ENCODE measurements around the gene SFXN2.
"Not testable (repeated sequence)": the region's sequence is repeated elsewhere in the genome, so short reads cannot be mapped to it uniquely, and the experiment has no call there.

Gene SFXN2

GRCh38 chr10:102721954-102722353 lies 7.5 kb downstream of the SFXN2 start:
- DNase-seq = no peak

GRCh38 chr10:102723989-102724388 lies 9.6 kb downstream of the SFXN2 start:
- DNase-seq = no peak

- DNase-seq = no peak
These were observed 11.8 kb downstream of the SFXN2 start for GRCh38 chr10:102726274-102726673.

GRCh38 chr10:102727037-102727818 lies 12.8 kb downstream of the SFXN2 start:
- no peak for DNase-seq

GRCh38 chr10:102729029-102730026 lies 14.9 kb downstream of the SFXN2 start:
- DNase-seq = peak; percentile 29

GRCh38 chr10:102731222-102731800 lies 16.9 kb downstream of the SFXN2 start:
- DNase-seq = no peak

DNA sequence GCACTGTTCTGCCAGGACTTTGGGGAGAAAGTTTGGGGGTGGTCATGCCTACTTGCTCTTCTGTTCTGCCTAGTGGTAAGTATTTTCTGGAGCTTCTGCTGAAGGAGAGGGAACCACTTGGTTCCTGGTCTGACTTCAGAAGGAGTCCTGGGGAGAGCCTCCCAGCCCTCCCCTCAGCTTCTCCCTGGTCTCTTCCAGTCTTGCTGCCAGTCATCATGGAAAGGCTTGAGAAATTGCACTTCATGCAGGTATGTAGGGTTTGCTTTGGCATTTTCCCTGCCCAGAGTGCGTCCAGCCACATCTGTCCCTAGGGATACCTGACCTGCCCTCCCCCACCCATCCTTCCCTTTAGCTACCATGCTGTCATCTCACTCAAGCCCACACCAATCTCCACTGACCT lies 18.2 kb downstream of the SFXN2 start:
- DNase-seq = no peak

DNA sequence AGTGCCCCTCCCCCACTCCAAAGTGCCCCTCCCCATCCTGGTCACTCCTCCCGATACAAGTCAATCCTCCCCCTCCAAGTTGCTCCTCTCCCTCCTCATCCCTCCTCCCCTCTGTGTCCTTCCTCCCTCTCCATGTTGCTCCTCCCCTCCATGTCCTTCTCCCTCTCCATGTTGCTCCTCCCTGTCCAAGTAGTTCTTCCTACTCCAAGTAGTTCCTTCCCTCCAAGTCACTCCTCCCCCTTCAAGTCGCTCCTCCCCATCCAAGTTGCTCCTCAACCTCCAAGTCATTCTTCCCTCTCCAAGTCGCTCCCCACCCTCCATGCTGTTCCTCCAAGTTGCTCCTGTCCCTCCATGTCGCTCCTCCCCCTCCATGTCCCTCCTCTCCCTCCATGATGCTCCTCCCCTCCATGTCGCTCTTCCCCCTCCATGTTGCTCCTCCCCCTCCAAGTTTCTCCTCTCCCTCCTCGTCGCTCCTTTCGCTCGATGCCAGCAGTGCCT lies 20.7 kb downstream of the SFXN2 start:
- no peak for DNase-seq

DNA sequence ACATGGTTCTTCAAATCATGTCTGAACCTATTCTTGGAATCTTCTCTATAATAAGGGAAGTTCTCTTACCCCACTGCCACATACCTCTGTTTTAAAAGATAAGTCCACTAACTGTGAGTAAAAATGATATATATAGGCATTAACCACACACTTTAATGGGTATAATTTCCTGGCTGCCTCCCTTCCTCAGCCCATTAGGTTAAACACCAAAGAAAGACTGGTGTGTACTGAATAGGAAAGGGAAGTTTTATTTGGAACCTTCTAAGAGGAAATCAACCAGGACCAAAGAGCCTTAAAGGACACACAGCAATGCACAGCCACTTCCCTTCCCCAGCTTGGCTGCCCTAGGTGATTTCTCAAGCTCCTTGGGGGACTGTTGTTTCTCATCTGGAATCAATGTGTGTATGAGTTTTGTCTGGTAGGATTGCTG lies 24.3 kb downstream of the SFXN2 start:
- DNase-seq = no peak

DNA sequence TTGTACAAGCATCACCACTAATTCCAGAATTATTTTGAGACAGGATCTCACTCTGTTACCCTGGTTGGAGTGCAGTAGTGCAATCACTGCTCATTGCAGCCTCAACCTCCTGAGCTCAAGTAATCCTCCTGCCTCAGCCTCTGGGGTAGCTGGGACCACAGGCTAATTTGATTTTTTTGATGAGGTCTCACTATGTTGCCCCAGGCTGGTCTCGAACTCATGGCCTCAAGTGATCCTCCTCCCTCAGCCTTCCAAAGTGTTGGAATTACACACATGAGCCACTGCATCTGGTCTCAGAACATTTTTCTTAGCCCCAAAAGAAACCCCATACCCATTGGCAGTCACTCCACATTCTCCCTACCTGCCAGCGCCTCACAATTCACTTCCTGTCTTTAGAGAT lies 25.8 kb downstream of the SFXN2 start:
- DNase-seq = no peak

DNA sequence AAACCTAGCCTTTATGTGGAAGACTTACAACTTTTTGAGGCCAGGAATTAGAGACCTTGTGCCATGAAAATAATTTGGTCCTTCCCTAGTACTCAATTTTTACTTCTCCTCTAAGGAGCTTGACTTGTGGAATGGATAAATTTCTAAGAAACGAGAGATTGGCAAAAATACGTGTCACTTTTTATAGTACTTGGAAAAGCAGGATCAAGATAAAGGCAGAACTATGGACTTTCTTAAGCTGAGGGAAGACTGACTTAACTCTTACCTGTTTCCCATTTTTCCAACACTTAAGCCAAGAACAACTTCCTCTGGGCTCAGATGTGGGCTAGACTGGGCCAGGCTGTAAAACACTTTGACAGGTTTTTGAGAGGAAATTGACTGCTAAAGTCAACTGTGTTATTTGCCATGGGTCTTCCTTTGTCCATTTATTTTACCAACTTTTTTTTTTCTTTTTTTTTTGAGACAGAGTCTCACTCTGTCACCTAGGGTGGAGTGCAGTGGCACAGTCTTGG lies 27.3 kb downstream of the SFXN2 start:
- no peak for DNase-seq

- not testable (repeated sequence) for DNase-seq
These were observed 27.9 kb downstream of the SFXN2 start for GRCh38 chr10:102742313-102742712.

DNA sequence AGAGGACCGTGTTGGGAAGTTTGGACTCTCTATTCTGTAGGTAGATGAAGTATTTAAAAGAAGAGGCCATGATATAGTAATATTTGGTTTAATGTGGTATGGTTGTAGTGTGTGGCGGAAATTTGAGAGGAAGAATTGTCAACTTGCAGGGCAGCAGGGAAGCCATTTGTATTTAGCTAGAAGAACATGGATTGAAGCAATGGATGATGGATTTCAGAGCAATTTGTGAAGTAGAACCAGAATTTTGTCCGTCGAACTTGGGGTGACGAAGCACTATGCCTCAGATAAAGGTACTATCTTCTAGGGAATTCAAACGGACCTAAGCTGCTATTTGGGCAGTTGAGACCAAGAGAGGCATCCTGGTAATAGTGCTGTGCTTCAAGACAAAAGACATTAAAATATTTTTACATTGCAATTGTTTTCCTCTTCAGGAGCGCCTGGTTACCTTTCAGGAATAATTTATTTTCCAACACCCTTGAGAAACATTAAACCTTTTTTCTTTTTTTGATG lies 28.7 kb downstream of the SFXN2 start:
- DNase-seq = no peak

DNA sequence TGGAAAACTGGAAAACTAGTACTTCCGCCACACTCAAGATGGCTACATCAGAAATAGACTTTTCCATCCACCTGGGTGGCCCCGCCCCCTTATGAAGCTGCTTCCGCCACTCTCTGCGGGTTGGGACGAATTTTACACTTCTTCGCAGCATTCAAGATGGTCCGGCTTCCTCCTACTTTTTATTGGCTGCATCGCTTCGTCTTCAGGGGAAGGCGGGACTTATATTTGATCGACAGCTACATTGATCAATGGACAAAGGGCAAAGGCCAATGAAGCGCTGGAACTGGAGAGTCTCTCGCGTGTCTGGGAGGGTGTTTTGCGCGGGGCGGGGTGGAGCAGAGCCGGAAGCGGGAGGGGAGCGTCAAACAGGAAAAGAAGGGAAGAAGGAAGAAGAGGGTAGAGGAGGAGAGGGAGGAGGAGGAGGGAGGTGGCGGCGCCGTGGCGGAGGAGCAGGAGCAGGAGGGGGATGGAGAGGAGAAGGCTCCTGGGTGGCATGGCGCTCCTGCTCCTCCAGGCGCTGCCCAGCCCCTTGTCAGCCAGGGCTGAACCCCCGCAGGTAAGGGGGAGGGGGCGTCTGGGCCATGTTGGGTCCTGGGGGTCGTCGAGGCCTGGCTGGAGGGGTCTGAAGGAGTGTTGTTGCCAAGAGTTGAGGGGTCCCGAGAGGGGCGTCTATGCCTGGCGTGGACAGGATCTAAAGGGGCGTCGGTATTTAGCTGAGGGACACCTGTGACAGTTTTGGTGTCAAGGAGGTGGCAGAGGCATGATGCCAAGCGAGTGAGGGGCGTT lies 29.3 kb downstream of the SFXN2 start, which contains the start of gene WBP1L:
Gene WBP1L (plus strand): TSS at position 361 of the 786 bp plus-strand sequence. CDS start 106 bp downstream, at position 467.
- peak; percentile 98 for DNase-seq

- no peak for DNase-seq
These were observed 30.1 kb downstream of the SFXN2 start for GRCh38 chr10:102744374-102745051.

DNA sequence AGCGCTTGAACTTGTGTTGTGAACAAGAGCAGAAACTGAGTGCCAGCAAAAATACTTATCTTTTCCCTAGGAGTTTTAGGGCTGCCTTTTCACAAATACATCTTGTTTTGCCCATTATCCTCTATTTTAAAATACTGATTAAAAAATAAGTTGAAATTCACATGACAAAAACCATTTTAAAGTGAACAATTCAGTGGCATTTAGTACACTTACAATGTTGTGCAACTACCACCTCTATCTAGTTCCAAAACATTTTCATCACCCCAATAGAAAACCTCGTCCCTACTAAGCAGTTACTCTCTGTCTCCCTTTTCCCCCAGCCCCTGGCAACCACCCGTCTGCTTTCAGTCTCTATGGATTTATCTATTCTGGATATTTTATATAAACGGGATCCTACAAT lies 30.7 kb downstream of the SFXN2 start:
- DNase-seq = no peak

DNA sequence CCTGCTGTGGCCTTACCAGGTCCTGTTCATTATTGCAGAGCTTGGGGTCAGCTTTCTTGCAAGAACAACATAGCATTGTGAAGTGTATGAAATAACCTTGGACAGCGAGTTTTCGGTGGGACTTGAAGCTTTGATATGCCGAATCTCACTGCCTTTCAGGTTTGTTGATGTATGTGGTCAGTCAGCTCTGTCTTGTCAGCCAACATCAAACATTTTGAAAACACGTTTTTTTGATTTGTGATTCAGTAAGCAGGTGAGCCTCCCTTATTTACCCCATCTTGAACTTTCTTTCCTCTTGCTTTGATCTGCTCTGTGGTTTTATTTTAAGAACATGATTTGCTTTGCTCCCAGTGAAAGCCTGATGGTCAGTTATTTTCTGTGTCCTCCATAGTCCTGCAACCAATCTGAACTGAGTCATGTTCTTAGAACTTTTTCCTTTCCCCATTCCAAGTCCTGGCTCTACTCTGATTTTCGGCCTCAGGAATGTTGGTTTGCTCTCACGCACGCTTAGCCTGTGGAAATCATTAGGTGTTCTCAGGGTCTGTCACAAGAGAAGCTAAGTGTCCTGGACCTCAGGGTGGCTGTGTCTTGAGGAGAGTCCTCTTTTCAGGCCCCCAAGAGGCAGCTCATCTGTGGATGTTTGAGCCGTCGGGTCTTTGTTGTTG lies 38.0 kb downstream of the SFXN2 start:
- no peak for DNase-seq

DNA sequence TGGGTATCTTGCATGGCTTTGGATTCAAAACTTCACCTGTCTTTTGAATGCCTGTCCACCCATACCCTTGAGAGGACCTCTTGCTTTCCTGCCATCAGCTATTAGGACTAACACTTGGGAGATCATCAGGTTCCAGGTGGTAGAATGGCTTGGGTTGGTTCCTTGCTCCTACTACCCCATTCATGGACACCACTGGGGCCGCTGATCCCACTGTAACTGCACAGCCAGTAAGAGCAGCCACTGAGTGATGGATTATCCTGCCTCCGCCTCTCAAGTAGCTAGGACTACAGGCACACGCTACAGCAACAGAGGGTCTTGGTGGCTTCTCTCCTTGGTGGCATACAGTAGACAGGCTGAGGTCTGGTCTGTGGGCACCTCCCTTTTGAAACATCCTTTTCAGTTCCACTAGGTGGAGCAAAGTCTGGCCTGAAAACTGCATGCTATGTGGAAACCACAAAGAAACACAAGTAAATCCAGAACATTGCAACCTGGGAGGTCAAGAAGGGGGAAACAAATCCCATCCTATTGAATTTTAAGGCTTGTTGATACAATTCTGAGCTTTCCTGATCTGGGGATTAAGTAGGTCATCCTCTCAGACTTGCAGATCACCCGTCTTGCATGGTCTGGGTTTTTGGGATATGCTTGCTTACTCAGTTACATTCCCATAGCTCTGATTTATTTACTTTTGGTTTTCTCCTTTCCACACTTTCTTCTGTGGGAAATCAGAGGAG lies 38.7 kb downstream of the SFXN2 start:
- no peak for DNase-seq

DNA sequence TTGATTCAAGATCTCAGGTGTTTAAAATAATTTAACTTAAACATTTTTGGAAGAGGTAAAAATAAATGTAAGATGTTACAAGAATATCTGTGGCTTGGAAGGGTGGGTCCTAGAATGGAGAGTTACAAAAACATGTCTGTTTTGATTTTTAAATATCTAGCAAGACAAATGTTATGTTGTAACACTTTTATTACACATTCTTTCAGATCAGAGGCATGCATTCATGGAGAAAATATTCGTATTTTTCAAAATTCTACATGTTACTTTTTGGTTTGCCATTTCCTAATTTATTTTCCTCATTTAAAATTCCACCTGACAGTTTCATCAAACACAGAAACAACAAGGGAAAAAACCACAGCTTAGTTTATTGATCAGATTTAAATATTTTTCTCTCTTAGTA lies 39.3 kb downstream of the SFXN2 start:
- no peak for DNase-seq

DNA sequence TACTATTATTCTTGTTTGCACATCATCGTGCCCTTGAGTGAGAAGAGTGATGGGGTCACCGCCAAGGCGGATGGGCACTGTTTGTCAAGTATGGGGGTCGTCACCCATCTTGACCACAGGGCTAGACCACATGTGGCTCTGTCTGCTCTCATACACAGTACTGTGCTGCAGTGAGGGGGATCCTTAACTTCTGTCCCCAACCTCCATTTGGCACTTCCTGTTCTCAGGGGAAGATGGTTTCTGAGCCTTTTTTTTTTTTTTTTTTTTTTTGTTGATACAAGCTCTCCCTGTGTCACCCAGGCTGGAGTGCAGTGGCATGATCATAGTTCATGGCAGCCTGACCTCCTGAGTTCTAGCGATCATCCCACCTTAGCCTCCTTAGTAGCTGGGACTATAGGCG lies 42.9 kb downstream of the SFXN2 start:
- DNase-seq = no peak
